ENCODE measurements around the gene DHRS2.

- TF ChIP-seq RARB (CRISPR knock-in tag; IDR thresholded peaks at IDR 0.05) (no peak), ARNTL (CRISPR knock-in tag; IDR thresholded peaks at IDR 0.05; ENCODE audit: borderline replicate concordance, low read depth) (no peak), OSR1 (CRISPR knock-in tag; IDR thresholded peaks at IDR 0.05) (no peak)
Measured at GRCh38 chr14:23672200-23672599, 36.0 kb downstream of the DHRS2 start.

All from SK-N-SH treated with all-trans-retinoic acid at 6 μM for 48 hours (cell line).